GM21529 (cell line): Measurements from ENCODE around the gene LILRB5.
"Not testable (repeated sequence)": the region's sequence is repeated elsewhere in the genome, so short reads cannot be mapped to it uniquely, and the experiment has no call there.

Experiments
- ATAC-seq: cut with Tn5 transposase; IDR thresholded peaks from one replicate; pipeline ENCODE4 v1.9.1; 2021; ENCODE audit not compliant: unreplicated experiment

The LILRB5 gene

GRCh38 chr19:54277111-54277615 is 20.1 kb upstream of the LILRB5 start:
- not testable (repeated sequence) for ATAC-seq

- ATAC-seq: no peak
These were observed 18.9 kb upstream of the LILRB5 start for GRCh38 chr19:54275951-54276350.

GRCh38 chr19:54274516-54274915 is 17.4 kb upstream of the LILRB5 start:
- ATAC-seq: not testable (repeated sequence)

GRCh38 chr19:54273821-54274220 is 16.7 kb upstream of the LILRB5 start:
- ATAC-seq: no peak

- ATAC-seq: not testable (repeated sequence)
These were observed 15.1 kb upstream of the LILRB5 start for GRCh38 chr19:54272181-54272580.

GRCh38 chr19:54271587-54271986 is 14.5 kb upstream of the LILRB5 start:
- not testable (repeated sequence) for ATAC-seq

GRCh38 chr19:54271106-54271505 is 14.0 kb upstream of the LILRB5 start:
- ATAC-seq: no peak

- ATAC-seq: no peak
These were observed 11.9 kb upstream of the LILRB5 start for GRCh38 chr19:54268936-54269335.

- ATAC-seq: no peak
These were observed 9.1 kb upstream of the LILRB5 start for GRCh38 chr19:54266133-54266532.

- no peak for ATAC-seq
These were observed 5.4 kb upstream of the LILRB5 start for GRCh38 chr19:54262470-54262869.

- ATAC-seq: no peak
These were observed 5.0 kb upstream of the LILRB5 start for GRCh38 chr19:54262066-54262465.

GRCh38 chr19:54256250-54257115 is 590 bp downstream of the LILRB5 start:
- ATAC-seq: no peak

GRCh38 chr19:54255105-54255775 is 1.8 kb downstream of the LILRB5 start:
- no peak for ATAC-seq

GRCh38 chr19:54254195-54254906 is 2.7 kb downstream of the LILRB5 start:
- ATAC-seq: no peak

GRCh38 chr19:54253331-54254194 is 3.5 kb downstream of the LILRB5 start:
- ATAC-seq: no peak

- no peak for ATAC-seq
These were observed 4.2 kb downstream of the LILRB5 start for GRCh38 chr19:54252845-54253244.

- no peak for ATAC-seq
These were observed 4.8 kb downstream of the LILRB5 start for GRCh38 chr19:54252243-54252642.

GRCh38 chr19:54248016-54248601 is 9.0 kb downstream of the LILRB5 start:
- ATAC-seq: no peak

- no peak for ATAC-seq
These were observed 9.8 kb downstream of the LILRB5 start for GRCh38 chr19:54247106-54247930.
